Sigmoid colon (tissue), 7 donors: ENCODE results near the gene TXNDC16. TPM values are rescaled to one million over a fixed set of nuclear protein-coding genes. Genes with fewer than 3 reads are reported as not detected.

Source experiments
- DNase-seq: peaks from one replicate; pipeline ENCODE4 v3.0.0-alpha.2; 2019
- H3K27ac ChIP-seq, 4 donors: fragments of 200-600 bp; sonication (generic); one replicate each; pipeline ENCODE4 v1.5.1; 2016 to 2019; ENCODE audit warnings: mild to moderate bottlenecking in 1 of 4
- H3K27me3 ChIP-seq, 3 donors: fragments of 200-600 bp; sonication (generic); one replicate each; pipeline ENCODE4 v1.5.1; 2019; ENCODE audit warnings: mild to moderate bottlenecking in 1 of 3
- H3K36me3 ChIP-seq, 4 donors: fragments of 200-600 bp; sonication (generic); one replicate each; pipeline ENCODE4 v1.5.1; 2016 to 2019
- H3K4me1 ChIP-seq, 4 donors: fragments of 200-600 bp; sonication (generic); one replicate each; pipeline ENCODE4 v1.5.1; 2017 to 2019
- H3K4me3 ChIP-seq, 4 donors: fragments of 200-600 bp; sonication (generic); one replicate each; pipeline ENCODE4 v1.5.1; 2017 to 2019; ENCODE audit warnings: mild to moderate bottlenecking in 2 of 4, moderate library complexity in 1 of 4
- H3K9me3 ChIP-seq, 4 donors: fragments of 200-600 bp in 3 of 4; sonication (generic) in 3 of 4; one replicate each; pipeline versions ENCODE4 v1.5.1 to v1.6.1; 2013 to 2019
- CTCF ChIP-seq, 4 experiments: fragments of 450-650 bp in 3 of 4; fragments of 200-600 bp in 1 of 4; IDR thresholded peaks; one replicate each; pipeline ENCODE4 v1.5.1; 2016 to 2019; ENCODE audit warnings: antibody characterized with exemption in 4 of 4, mild to moderate bottlenecking in 3 of 4, moderate library complexity in 2 of 4
- EP300 ChIP-seq, 4 donors: sonication (generic); formaldehyde crosslinking; IDR thresholded peaks; one replicate each; pipeline ENCODE4 v1.6.1; 2017; ENCODE audit warnings: antibody characterized with exemption in 4 of 4
- POLR2A ChIP-seq, 2 donors: fragments of 450-650 bp; IDR thresholded peaks; one replicate each; pipeline ENCODE4 v1.6.1; 2016; ENCODE audit warnings: antibody characterized with exemption in 2 of 2, mild to moderate bottlenecking in 2 of 2, moderate library complexity in 2 of 2
- POLR2AphosphoS5 ChIP-seq, 4 donors: sonication (generic); formaldehyde crosslinking; IDR thresholded peaks; one replicate each; pipeline ENCODE4 v1.6.1; 2017; ENCODE audit warnings: antibody characterized with exemption in 4 of 4
- WGBS, 2 donors: extraction: QIAGEN DNeasy Blood & Tissue Kit; methylation state at CpG; one replicate each; pipeline ENCODE4 v1.1.7; 2013; 5-methylcytosine and 5-hydroxymethylcytosine counted together
- intact Hi-C: fragments of 100-400 bp; cut with DNase I; formaldehyde crosslinking; loops from one replicate; pipeline ENCODE4 v1.15.1; 2023
- polyA plus RNA-seq, 3 donors: library from polyadenylated mRNA; stranded (reverse); fragments of 200-250 nt; gene quantifications; one replicate each; pipeline ENCODE4 v1.2.3, GENCODE V29; 2013
- total RNA-seq, 4 donors: library from RNA; depleted of rRNA; stranded (reverse); fragments of >200 nt; gene quantifications; one replicate each; pipeline ENCODE4 v1.1.0, GENCODE V29; 2016
- donor health status: healthy with polysubstance abuse.
- donor health status: Bipolar disorder and iron deficiency.
- donor health status: healthy.

TXNDC16 gene
- total and polyA plus RNA-seq, 7 donors = 1.2 to 14.3 (median 10.5) TPM

GRCh38 chr14:52443506-52443905 lies 108.8 kb downstream of the TXNDC16 start:
- Histone ChIP-seq H3K36me3 (peaks cover 0 to 12% (median 0%) of the 10 kb centered on the region in 4 donors), H3K9me3 (no peaks in the 10 kb centered on the region), H3K4me3 (no peak overlapping the region), H3K27ac (no peak overlapping the region), H3K4me1 (no peaks in the 10 kb centered on the region), H3K27me3 (no peaks in the 10 kb centered on the region)
- TF ChIP-seq EP300 (IDR thresholded peaks at IDR 0.05) (no peak), POLR2AphosphoS5 (IDR thresholded peaks at IDR 0.05) (no peak), POLR2A (IDR thresholded peaks at IDR 0.05) (no peak), CTCF (IDR thresholded peaks at IDR 0.05) (no peak)
- no peak for DNase-seq
- intact Hi-C loops = no loop called here

- peaks cover 0 to 12% (median 0%) of the 10 kb centered on the region in 4 donors for H3K36me3 ChIP-seq
- H3K9me3 ChIP-seq = no peaks in the 10 kb centered on the region
- intact Hi-C loops = no loop called here
- no peak overlapping the region for H3K27ac ChIP-seq
- no peak for TF ChIP-seq CTCF (IDR thresholded peaks at IDR 0.05)
- TF ChIP-seq POLR2AphosphoS5 (IDR thresholded peaks at IDR 0.05) = no peak
- no peaks in the 10 kb centered on the region for H3K27me3 ChIP-seq
- no peak overlapping the region for H3K4me3 ChIP-seq
- no peaks in the 10 kb centered on the region for H3K4me1 ChIP-seq
- DNase-seq = no peak
- WGBS, 2 donors = 85 to 96% methylated on average over 1 of the region's 1 CpG
These were observed 109.7 kb downstream of the TXNDC16 start for GRCh38 chr14:52442602-52443001.

GRCh38 chr14:52442166-52442565 lies 110.1 kb downstream of the TXNDC16 start:
- H3K27ac ChIP-seq = no peak overlapping the region
- intact Hi-C loops = no loop called here
- peaks cover 0 to 12% (median 0%) of the 10 kb centered on the region in 4 donors for H3K36me3 ChIP-seq
- H3K4me1 ChIP-seq = no peaks in the 10 kb centered on the region
- H3K9me3 ChIP-seq = no peaks in the 10 kb centered on the region
- WGBS, 2 donors = 84 to 93% methylated on average over 4 of the region's 4 CpGs
- no peak overlapping the region for H3K4me3 ChIP-seq
- no peaks in the 10 kb centered on the region for H3K27me3 ChIP-seq
- DNase-seq = no peak
- no peak for TF ChIP-seq POLR2A (IDR thresholded peaks at IDR 0.05)
- TF ChIP-seq CTCF (IDR thresholded peaks at IDR 0.05) = no peak
- TF ChIP-seq EP300 (IDR thresholded peaks at IDR 0.05) = no peak
- no peak for TF ChIP-seq POLR2AphosphoS5 (IDR thresholded peaks at IDR 0.05)

- H3K9me3 ChIP-seq = no peaks in the 10 kb centered on the region
- TF ChIP-seq CTCF (IDR thresholded peaks at IDR 0.05) = no peak
- no peak for TF ChIP-seq EP300 (IDR thresholded peaks at IDR 0.05)
- TF ChIP-seq POLR2AphosphoS5 (IDR thresholded peaks at IDR 0.05) = no peak
- 95 to 96% methylated on average over 4 of the region's 4 CpGs for WGBS, 2 donors
- no peak for DNase-seq
- H3K27ac ChIP-seq = no peak overlapping the region
- intact Hi-C loops = no loop called here
- no peak overlapping the region for H3K4me3 ChIP-seq
- H3K36me3 ChIP-seq = peaks cover 0 to 6% (median 0%) of the 10 kb centered on the region in 4 donors
- H3K4me1 ChIP-seq = no peaks in the 10 kb centered on the region
- H3K27me3 ChIP-seq = no peaks in the 10 kb centered on the region
These were observed 112.8 kb downstream of the TXNDC16 start for GRCh38 chr14:52439476-52439875.

- Histone ChIP-seq H3K27ac (no peak overlapping the region), H3K9me3 (no peaks in the 10 kb centered on the region), H3K4me1 (no peaks in the 10 kb centered on the region), H3K36me3 (peaks cover 0 to 6% (median 0%) of the 10 kb centered on the region in 4 donors), H3K27me3 (no peaks in the 10 kb centered on the region), H3K4me3 (no peak overlapping the region)
- DNase-seq = no peak
- intact Hi-C loops = no loop called here
- 91 to 97% methylated on average over 1 of the region's 1 CpG for WGBS, 2 donors
- no peak for TF ChIP-seq CTCF (IDR thresholded peaks at IDR 0.05)
- no peak for TF ChIP-seq POLR2A (IDR thresholded peaks at IDR 0.05)
- no peak for TF ChIP-seq POLR2AphosphoS5 (IDR thresholded peaks at IDR 0.05)
- TF ChIP-seq EP300 (IDR thresholded peaks at IDR 0.05) = no peak
These were observed 117.3 kb downstream of the TXNDC16 start for GRCh38 chr14:52434955-52435354.
